Lower leg skin (tissue), 3 donors: ENCODE data around the gene SSTR3.

ENCODE experiments used
- CTCF ChIP-seq, 3 donors: fragments of 450-650 bp; IDR thresholded peaks; one replicate each; pipeline ENCODE4 v1.5.1; 2016; ENCODE audit warnings: antibody characterized with exemption in 3 of 3, mild to moderate bottlenecking in 3 of 3, moderate library complexity in 2 of 3
- POLR2A ChIP-seq, 2 donors: fragments of 450-650 bp; IDR thresholded peaks; one replicate each; pipeline ENCODE4 v1.6.1; 2016 to 2017; ENCODE audit warnings: antibody characterized with exemption in 2 of 2, mild to moderate bottlenecking in 1 of 2, moderate library complexity in 1 of 2

- TF ChIP-seq CTCF (IDR thresholded peaks at IDR 0.05), result no peak
- TF ChIP-seq POLR2A (IDR thresholded peaks at IDR 0.05), result no peak
These were observed 36.0 kb upstream of the SSTR3 start for GRCh38 chr22:37248251-37248650.
